HL-60 (cell line): ENCODE measurements around the gene CPED1.

Source experiments
- DNase-seq, 2 experiments: peaks; one replicate each; pipeline ENCODE4 v3.0.0-alpha.2; 2010 to 2020; ENCODE audit warnings: low read depth in 1 of 2, low spot score in 1 of 2
- H3K27ac ChIP-seq: fragments of 250-450 bp; sonication (Bioruptor Pico); replicated peaks from 2 replicates; pipeline ENCODE4 v1.5.1; 2020; ENCODE audit warnings: mild to moderate bottlenecking, moderate library complexity
- H3K27me3 ChIP-seq: fragments of 250-450 bp; sonication (Bioruptor Pico); 2 replicates; pipeline ENCODE4 v1.5.1; 2021; ENCODE audit warnings: mild to moderate bottlenecking, moderate library complexity; ENCODE audit not compliant: insufficient read depth, poor library complexity, severe bottlenecking
- H3K4me3 ChIP-seq: replicated peaks from 2 replicates; pipeline ENCODE4 v1.5.1; 2011; ENCODE audit warnings: mild to moderate bottlenecking, control low read depth, low read length; ENCODE audit not compliant: insufficient read depth
- GABPA ChIP-seq: IDR thresholded peaks from 2 replicates; pipeline ENCODE4 v1.6.1; 2012; ENCODE audit warnings: low read depth
- POLR2AphosphoS5 ChIP-seq: IDR thresholded peaks from 2 replicates; pipeline ENCODE4 v1.6.1; 2012; ENCODE audit warnings: low read depth
- SPI1 ChIP-seq: IDR thresholded peaks from 2 replicates; pipeline ENCODE4 v1.6.1; 2012; ENCODE audit warnings: low read depth, mild to moderate bottlenecking, borderline replicate concordance
- TF ChIP-seq, protein P1 (sequence below): IDR thresholded peaks from one replicate; pipeline ENCODE4 v1.5.1; 2011; ENCODE audit warnings: low read length, control low read depth, inconsistent platforms; ENCODE audit not compliant: insufficient read depth
- TF ChIP-seq, protein P2 (sequence below): IDR thresholded peaks from 2 replicates; pipeline ENCODE4 v1.6.1; 2012; ENCODE audit warnings: low read depth; ENCODE audit not compliant: insufficient replicate concordance

Gene CPED1

DNA sequence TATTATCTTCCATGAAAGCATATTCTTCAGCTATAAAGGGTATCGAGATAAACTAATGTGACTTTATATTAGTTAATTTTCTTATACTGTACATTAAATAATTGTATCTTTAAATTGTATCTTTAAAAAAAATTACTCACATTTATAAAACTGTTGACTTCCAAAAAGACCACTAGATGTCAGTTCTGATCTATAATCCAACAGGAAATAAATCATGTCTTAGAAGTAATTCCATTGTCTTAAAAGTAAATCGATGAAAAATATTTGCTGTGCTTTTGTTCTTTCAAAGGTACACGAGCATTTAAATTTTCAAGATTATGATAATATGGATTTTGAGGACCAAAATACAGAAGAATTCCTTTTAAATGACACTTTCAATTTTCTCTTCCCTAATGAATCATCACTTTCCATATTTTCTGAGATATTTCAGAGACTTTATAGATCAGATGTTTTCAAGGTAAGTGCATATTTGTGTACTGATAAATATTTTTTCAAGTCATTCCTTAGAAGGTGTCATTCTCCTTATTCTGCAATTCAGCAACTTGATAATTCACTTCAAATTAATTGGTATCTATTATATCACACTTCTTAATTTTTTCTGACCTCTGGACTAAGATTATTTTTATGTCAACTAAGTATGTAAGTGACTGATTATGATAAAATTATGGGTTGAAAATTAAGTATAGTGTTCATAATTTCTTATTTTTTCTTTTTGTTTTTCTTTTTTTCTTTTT lies 138.5 kb downstream of the CPED1 start:
- H3K27ac ChIP-seq, result no peak overlapping the region
- TF ChIP-seq SPI1 (no peak), GABPA (no peak), POLR2AphosphoS5 (no peak)
- TF ChIP-seq, protein P1, sequence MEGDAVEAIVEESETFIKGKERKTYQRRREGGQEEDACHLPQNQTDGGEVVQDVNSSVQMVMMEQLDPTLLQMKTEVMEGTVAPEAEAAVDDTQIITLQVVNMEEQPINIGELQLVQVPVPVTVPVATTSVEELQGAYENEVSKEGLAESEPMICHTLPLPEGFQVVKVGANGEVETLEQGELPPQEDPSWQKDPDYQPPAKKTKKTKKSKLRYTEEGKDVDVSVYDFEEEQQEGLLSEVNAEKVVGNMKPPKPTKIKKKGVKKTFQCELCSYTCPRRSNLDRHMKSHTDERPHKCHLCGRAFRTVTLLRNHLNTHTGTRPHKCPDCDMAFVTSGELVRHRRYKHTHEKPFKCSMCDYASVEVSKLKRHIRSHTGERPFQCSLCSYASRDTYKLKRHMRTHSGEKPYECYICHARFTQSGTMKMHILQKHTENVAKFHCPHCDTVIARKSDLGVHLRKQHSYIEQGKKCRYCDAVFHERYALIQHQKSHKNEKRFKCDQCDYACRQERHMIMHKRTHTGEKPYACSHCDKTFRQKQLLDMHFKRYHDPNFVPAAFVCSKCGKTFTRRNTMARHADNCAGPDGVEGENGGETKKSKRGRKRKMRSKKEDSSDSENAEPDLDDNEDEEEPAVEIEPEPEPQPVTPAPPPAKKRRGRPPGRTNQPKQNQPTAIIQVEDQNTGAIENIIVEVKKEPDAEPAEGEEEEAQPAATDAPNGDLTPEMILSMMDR, result no peak
- TF ChIP-seq, protein P2, sequence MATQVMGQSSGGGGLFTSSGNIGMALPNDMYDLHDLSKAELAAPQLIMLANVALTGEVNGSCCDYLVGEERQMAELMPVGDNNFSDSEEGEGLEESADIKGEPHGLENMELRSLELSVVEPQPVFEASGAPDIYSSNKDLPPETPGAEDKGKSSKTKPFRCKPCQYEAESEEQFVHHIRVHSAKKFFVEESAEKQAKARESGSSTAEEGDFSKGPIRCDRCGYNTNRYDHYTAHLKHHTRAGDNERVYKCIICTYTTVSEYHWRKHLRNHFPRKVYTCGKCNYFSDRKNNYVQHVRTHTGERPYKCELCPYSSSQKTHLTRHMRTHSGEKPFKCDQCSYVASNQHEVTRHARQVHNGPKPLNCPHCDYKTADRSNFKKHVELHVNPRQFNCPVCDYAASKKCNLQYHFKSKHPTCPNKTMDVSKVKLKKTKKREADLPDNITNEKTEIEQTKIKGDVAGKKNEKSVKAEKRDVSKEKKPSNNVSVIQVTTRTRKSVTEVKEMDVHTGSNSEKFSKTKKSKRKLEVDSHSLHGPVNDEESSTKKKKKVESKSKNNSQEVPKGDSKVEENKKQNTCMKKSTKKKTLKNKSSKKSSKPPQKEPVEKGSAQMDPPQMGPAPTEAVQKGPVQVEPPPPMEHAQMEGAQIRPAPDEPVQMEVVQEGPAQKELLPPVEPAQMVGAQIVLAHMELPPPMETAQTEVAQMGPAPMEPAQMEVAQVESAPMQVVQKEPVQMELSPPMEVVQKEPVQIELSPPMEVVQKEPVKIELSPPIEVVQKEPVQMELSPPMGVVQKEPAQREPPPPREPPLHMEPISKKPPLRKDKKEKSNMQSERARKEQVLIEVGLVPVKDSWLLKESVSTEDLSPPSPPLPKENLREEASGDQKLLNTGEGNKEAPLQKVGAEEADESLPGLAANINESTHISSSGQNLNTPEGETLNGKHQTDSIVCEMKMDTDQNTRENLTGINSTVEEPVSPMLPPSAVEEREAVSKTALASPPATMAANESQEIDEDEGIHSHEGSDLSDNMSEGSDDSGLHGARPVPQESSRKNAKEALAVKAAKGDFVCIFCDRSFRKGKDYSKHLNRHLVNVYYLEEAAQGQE, result no peak
- DNase-seq, result no peak
- no peak overlapping the region for H3K4me3 ChIP-seq
- no peaks in the 10 kb centered on the region for H3K27me3 ChIP-seq

DNA sequence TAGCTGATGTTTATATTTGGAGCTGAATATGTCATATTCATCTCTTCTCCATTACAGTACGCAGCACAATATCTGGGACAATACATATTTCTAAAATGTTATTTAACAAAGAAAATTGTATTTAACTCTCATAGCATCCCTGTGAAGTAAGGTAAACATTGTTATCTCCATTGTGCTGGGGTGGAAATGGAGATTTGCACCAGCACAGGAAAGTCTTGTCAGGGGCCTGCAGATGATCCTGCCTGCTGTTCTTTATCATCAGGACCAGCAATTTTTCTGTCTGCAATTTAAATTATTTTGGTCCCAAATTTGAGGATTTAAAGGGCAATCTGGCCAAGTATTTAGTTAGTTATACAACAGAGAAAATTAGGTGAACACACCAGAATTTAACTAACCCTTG lies 144.4 kb downstream of the CPED1 start:
- TF ChIP-seq, protein P2, result no peak
- TF ChIP-seq SPI1, result no peak
- TF ChIP-seq POLR2AphosphoS5, result no peak
- TF ChIP-seq GABPA, result no peak
- TF ChIP-seq, protein P1, result no peak
- Histone ChIP-seq H3K4me3 (no peak overlapping the region), H3K27ac (no peak overlapping the region), H3K27me3 (no peaks in the 10 kb centered on the region)
- no peak for DNase-seq

DNA sequence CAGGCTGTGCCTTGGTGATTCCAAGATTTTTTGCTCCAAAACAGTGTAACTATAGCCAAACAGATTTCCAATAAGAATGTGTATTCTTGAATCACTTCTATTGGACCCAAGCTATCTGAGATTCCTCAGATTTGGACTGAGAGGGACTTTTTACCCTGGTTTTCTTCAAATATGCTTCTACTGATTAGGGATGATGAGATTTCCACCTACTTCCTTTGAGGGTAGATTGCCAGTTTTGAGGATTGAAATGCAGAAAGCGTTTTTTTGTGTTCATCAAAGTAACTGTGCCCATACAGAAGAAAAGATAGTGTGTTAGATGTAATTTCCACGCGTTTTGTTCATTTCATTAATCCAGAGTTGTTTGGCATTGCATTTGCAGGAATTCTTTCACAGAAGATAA lies 144.9 kb downstream of the CPED1 start:
- DNase-seq, result no peak
- no peak overlapping the region for H3K4me3 ChIP-seq
- no peak for TF ChIP-seq POLR2AphosphoS5
- no peaks in the 10 kb centered on the region for H3K27me3 ChIP-seq
- no peak overlapping the region for H3K27ac ChIP-seq

DNA sequence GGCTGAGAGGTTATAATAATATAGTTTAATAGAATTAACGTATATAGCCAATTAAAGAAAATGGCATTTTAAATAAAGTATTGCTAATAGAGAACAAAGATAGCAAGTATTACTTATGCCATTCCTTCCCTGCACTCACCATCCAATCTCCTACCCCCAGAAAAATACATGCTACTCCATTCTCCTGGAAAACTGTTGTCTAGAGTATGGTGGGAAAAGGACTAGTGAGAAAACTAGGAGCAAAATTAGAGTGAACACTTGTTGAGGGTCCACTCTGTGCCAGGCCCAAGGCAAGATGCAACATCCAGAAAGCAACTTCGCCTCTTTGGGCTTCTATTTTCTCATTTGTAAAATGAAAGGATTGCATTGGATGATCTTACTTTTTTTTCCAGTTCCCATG lies 149.1 kb downstream of the CPED1 start:
- TF ChIP-seq GABPA (no peak), POLR2AphosphoS5 (no peak), SPI1 (no peak)
- TF ChIP-seq, protein P1, result no peak
- TF ChIP-seq, protein P2, result no peak

More for the DNA sequence above, 149.1 kb downstream of the CPED1 start:
- no peaks in the 10 kb centered on the region for H3K27me3 ChIP-seq
- no peak for DNase-seq
- H3K4me3 ChIP-seq, result no peak overlapping the region
- H3K27ac ChIP-seq, result no peak overlapping the region
